Astrocyte of the spinal cord (primary cell): ENCODE results near the gene L3MBTL4.
A peak's percentile ranks its signal among the peaks of the same experiment; 100 is the strongest.

Experiments
- DNase-seq: peaks from one replicate; pipeline ENCODE4 v3.0.0; 2011; ENCODE audit warnings: low read depth, low spot score
- H3K4me3 ChIP-seq: 2 replicates; pipeline ENCODE4 v1.5.1; 2011; ENCODE audit warnings: low read depth, mild to moderate bottlenecking, low read length, moderate library complexity
- in situ Hi-C: cut with HindIII; loops from 2 replicates; pipeline ENCODE4 v1.10.0; 2017; ENCODE audit warnings: low sequenced_read_pairs
- TF ChIP-seq, protein P1 (sequence below): IDR thresholded peaks from 2 replicates; pipeline ENCODE4 v1.5.1; 2012; ENCODE audit warnings: low read depth, mild to moderate bottlenecking, low read length, inconsistent platforms

The L3MBTL4 gene

GRCh38 chr18:6239716-6240115 is 175.0 kb downstream of the L3MBTL4 start:
- TF ChIP-seq, protein P1, sequence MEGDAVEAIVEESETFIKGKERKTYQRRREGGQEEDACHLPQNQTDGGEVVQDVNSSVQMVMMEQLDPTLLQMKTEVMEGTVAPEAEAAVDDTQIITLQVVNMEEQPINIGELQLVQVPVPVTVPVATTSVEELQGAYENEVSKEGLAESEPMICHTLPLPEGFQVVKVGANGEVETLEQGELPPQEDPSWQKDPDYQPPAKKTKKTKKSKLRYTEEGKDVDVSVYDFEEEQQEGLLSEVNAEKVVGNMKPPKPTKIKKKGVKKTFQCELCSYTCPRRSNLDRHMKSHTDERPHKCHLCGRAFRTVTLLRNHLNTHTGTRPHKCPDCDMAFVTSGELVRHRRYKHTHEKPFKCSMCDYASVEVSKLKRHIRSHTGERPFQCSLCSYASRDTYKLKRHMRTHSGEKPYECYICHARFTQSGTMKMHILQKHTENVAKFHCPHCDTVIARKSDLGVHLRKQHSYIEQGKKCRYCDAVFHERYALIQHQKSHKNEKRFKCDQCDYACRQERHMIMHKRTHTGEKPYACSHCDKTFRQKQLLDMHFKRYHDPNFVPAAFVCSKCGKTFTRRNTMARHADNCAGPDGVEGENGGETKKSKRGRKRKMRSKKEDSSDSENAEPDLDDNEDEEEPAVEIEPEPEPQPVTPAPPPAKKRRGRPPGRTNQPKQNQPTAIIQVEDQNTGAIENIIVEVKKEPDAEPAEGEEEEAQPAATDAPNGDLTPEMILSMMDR, result no peak
- H3K4me3 ChIP-seq, result no peak overlapping the region
- DNase-seq, result no peak
- in situ Hi-C loops, result no loop called here

- TF ChIP-seq, protein P1, result no peak
- no peak overlapping the region for H3K4me3 ChIP-seq
- in situ Hi-C loops, result no loop called here
- no peak for DNase-seq
These were observed 178.5 kb downstream of the L3MBTL4 start for GRCh38 chr18:6236258-6236657.

DNA sequence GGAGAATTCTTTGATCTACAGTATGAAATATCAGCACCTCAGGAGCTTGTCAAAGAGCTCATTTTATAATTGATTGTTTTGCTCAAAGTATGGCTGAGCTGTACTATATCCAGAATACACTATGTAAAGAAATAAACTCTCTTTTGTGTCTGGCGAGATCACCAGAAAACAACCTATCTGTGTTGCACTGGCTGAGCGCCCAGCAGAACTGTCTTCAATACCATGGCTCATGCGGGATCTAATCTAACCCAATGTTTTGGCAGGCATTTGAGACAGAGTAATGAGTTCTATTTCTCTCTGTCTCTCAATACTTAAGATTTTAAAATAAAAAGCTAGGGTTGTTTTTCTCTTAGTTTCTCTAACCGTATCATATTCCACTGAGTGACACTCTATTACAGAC is 192.4 kb downstream of the L3MBTL4 start:
- no peak overlapping the region for H3K4me3 ChIP-seq
- in situ Hi-C loops, result no loop called here
- TF ChIP-seq, protein P1, result no peak
- DNase-seq, result no peak

DNA sequence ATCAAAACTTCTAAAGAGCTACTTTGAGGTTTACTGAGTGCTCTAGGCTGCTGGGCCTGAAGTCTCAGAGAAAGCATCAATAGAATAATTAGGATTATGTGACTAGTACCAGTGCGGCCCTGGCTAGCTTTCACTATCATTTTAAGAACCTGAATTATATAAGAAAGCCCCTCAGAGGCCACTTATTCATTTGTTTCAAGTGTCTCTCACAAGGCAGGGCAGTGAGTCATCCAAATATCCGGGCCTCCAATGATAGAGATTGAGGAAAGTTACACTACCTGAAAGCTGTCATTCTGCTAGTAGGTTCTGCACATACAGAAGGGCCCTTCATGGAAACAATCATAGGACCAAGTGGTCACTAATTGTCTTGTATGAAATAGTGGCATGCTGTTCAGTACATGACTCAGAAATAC is 193.1 kb downstream of the L3MBTL4 start:
- TF ChIP-seq, protein P1, result no peak
- in situ Hi-C loops, result no loop called here
- no peak for DNase-seq
- no peak overlapping the region for H3K4me3 ChIP-seq

DNA sequence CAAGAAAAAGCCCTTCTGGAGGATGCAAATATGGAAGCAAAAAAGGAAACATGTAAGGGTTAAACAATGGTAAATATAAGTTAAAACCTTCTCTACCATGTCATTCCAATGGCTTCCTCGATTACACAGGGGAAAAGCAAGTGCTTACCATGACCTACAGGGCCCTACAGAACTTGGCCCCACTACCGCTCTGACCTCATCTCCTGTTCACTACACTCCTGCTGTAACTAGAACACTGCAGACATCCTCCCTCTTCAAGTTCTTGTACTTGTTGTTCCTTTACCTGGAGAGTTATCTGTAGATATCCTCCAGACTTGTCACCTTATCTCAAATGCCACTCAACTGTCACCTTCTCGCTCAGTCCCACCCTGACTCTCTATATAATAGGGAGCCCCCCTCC is 194.6 kb downstream of the L3MBTL4 start:
- TF ChIP-seq, protein P1, result no peak
- in situ Hi-C loops, result no loop called here
- H3K4me3 ChIP-seq, result no peak overlapping the region
- no peak for DNase-seq

GRCh38 chr18:6219116-6219717 is 195.5 kb downstream of the L3MBTL4 start:
- in situ Hi-C loops, result no loop called here
- DNase-seq, result peak; percentile 69
- TF ChIP-seq, protein P1, result peak; percentile 97

More at GRCh38 chr18:6219116-6219717, 195.5 kb downstream of the L3MBTL4 start:
- H3K4me3 ChIP-seq, result no peak overlapping the region
